Mesenchymal stem cell (in vitro differentiated cells and primary cell): ENCODE results near the gene MRO.

Experiments used
- DNase-seq: peaks from one replicate; pipeline ENCODE4 v3.0.0-alpha.2; 2013
- H2AFZ ChIP-seq: one replicate; pipeline ENCODE4 v1.6.1; 2013; ENCODE audit warnings: low read depth, mild to moderate bottlenecking, control low read depth, inconsistent platforms, low read length, moderate library complexity
- H2AK5ac ChIP-seq: 2 replicates; pipeline ENCODE4 v1.6.1; 2013; ENCODE audit warnings: low read length, moderate library complexity, mild to moderate bottlenecking, inconsistent platforms; ENCODE audit not compliant: severe bottlenecking
- H2BK120ac ChIP-seq: one replicate; pipeline ENCODE4 v1.6.1; 2013; ENCODE audit warnings: low read depth, mild to moderate bottlenecking, inconsistent platforms, low read length, moderate library complexity
- H2BK12ac ChIP-seq, 2 experiments: one replicate each; pipeline ENCODE4 v1.6.1; 2013; ENCODE audit warnings: inconsistent platforms in 2 of 2, low read length in 2 of 2, mild to moderate bottlenecking in 2 of 2, moderate library complexity in 2 of 2, control low read depth in 1 of 2
- H2BK15ac ChIP-seq: one replicate; pipeline ENCODE4 v1.6.1; 2013; ENCODE audit warnings: mild to moderate bottlenecking, low read depth, inconsistent platforms; ENCODE audit not compliant: poor library complexity, severe bottlenecking
- H2BK5ac ChIP-seq: 2 replicates; pipeline ENCODE4 v1.6.1; 2013; ENCODE audit warnings: low read depth, mild to moderate bottlenecking, low read length, control low read depth, inconsistent platforms; ENCODE audit not compliant: poor library complexity, severe bottlenecking
- H3K14ac ChIP-seq, 2 experiments: one replicate each; pipeline ENCODE4 v1.6.1; 2013; ENCODE audit warnings: inconsistent platforms in 2 of 2, low read length in 2 of 2, control low read depth in 1 of 2, mild to moderate bottlenecking in 1 of 2, moderate library complexity in 1 of 2
- H3K18ac ChIP-seq, 2 experiments: one replicate each; pipeline ENCODE4 v1.6.1; 2013; ENCODE audit warnings: inconsistent platforms in 2 of 2, low read length in 2 of 2, control low read depth in 1 of 2, low read depth in 1 of 2, mild to moderate bottlenecking in 1 of 2
- H3K23ac ChIP-seq, 2 experiments: one replicate each; pipeline ENCODE4 v1.6.1; 2013; ENCODE audit warnings: inconsistent platforms in 2 of 2, low read length in 2 of 2, mild to moderate bottlenecking in 2 of 2, moderate library complexity in 2 of 2, control low read depth in 1 of 2
- H3K27ac ChIP-seq: 2 replicates; pipeline ENCODE4 v1.5.1; 2013; ENCODE audit warnings: mild to moderate bottlenecking, moderate library complexity, low read length, control low read depth, inconsistent platforms; ENCODE audit not compliant: poor library complexity, severe bottlenecking
- H3K27me3 ChIP-seq, 2 experiments: 2 replicates each; pipeline versions ENCODE4 v1.6.1 to v1.7.0; 2013; ENCODE audit warnings: low read length in 2 of 2, mild to moderate bottlenecking in 2 of 2, moderate library complexity in 2 of 2, control low read depth in 1 of 2, inconsistent platforms in 1 of 2; ENCODE audit not compliant: control insufficient read depth in 1 of 2, insufficient read depth in 1 of 2
- H3K36me3 ChIP-seq, 2 experiments: 2 replicates each; pipeline versions ENCODE4 v1.6.1 to v1.7.0; 2013; ENCODE audit warnings: low read length in 2 of 2, control low read depth in 1 of 2, inconsistent platforms in 1 of 2, low read depth in 1 of 2, mild to moderate bottlenecking in 1 of 2; ENCODE audit not compliant: insufficient read depth in 2 of 2, control insufficient read depth in 1 of 2
- H3K4ac ChIP-seq, 2 experiments: one replicate each; pipeline ENCODE4 v1.6.1; 2013; ENCODE audit warnings: inconsistent platforms in 2 of 2, low read length in 2 of 2, mild to moderate bottlenecking in 2 of 2, moderate library complexity in 2 of 2, control low read depth in 1 of 2, low read depth in 1 of 2
- H3K4me1 ChIP-seq: 2 replicates; pipeline ENCODE4 v1.6.1; 2013; ENCODE audit warnings: low read depth, low read length, control low read depth; ENCODE audit not compliant: control insufficient read depth, insufficient read depth
- H3K4me2 ChIP-seq: 2 replicates; pipeline ENCODE4 v1.6.1; 2013; ENCODE audit warnings: low read length, mild to moderate bottlenecking, inconsistent platforms; ENCODE audit not compliant: poor library complexity, severe bottlenecking
- H3K4me3 ChIP-seq, 2 experiments: 2 replicates each; pipeline versions ENCODE4 v1.5.1 to v1.7.0; 2013; ENCODE audit warnings: low read length in 2 of 2, mild to moderate bottlenecking in 2 of 2, control low read depth in 1 of 2, low read depth in 1 of 2; ENCODE audit not compliant: insufficient read depth in 1 of 2
- H3K79me1 ChIP-seq: replicated peaks from 2 replicates; pipeline ENCODE4 v1.6.1; 2013; ENCODE audit warnings: mild to moderate bottlenecking, control low read depth, low read length, inconsistent platforms; ENCODE audit not compliant: poor library complexity, severe bottlenecking
- H3K9ac ChIP-seq: 2 replicates; pipeline ENCODE4 v1.7.0; 2013; ENCODE audit warnings: mild to moderate bottlenecking, low read length, moderate library complexity
- H3K9me3 ChIP-seq: 2 replicates; pipeline ENCODE4 v1.7.0; 2013; ENCODE audit warnings: mild to moderate bottlenecking, low read length; ENCODE audit not compliant: control insufficient read depth
- H4K8ac ChIP-seq: one replicate; pipeline ENCODE4 v1.6.1; 2013; ENCODE audit warnings: inconsistent platforms, mild to moderate bottlenecking, low read length, moderate library complexity
- H4K91ac ChIP-seq: one replicate; pipeline ENCODE4 v1.6.1; 2013; ENCODE audit warnings: mild to moderate bottlenecking, low read length, inconsistent platforms
- WGBS: methylation state at CpG from one replicate; pipeline ENCODE4 v1.1.7; 2013; ENCODE audit warnings: mixed read lengths; 5-methylcytosine and 5-hydroxymethylcytosine counted together

Gene MRO

DNA sequence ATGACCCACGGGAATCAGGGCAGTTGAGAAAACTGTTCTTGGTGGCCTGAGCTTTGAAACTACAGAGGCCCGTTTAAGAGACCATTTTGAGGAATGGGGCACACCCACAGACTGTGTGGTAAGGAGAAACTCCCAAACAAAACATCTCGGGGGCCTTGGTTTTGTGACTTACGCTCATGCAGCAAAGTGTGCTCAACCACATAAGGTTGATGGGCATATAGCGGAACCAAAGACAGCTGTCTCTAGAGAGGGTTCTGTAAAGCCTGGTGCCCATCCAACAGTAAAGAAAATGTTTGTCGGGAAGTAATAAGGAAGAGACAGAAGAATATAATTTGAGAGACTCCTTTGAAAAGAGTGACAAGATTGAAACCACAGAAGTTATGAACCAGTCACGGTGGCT is 5.4 kb downstream of the MRO start:
- no peak overlapping the region for H3K27ac ChIP-seq
- no peak overlapping the region for H4K8ac ChIP-seq
- H3K4me3 ChIP-seq: no peak overlapping the region
- H3K14ac ChIP-seq: no peak overlapping the region
- no peak for DNase-seq
- no peak overlapping the region for H2BK12ac ChIP-seq
- no peaks in the 10 kb centered on the region for H3K79me1 ChIP-seq
- no peak overlapping the region for H3K23ac ChIP-seq
- no peaks in the 10 kb centered on the region for H3K27me3 ChIP-seq
- no peak overlapping the region for H3K4me2 ChIP-seq
- WGBS: 87% methylated on average over 7 of the region's 7 CpGs
- no peak overlapping the region for H2BK5ac ChIP-seq
- H3K9me3 ChIP-seq: no peaks in the 10 kb centered on the region
- H3K4ac ChIP-seq: no peak overlapping the region
- no peak overlapping the region for H2BK120ac ChIP-seq
- H2AK5ac ChIP-seq: no peak overlapping the region
- no peak overlapping the region for H2AFZ ChIP-seq
- H4K91ac ChIP-seq: no peak overlapping the region
- peaks cover 6% of the 10 kb centered on the region for H3K4me1 ChIP-seq
- H3K36me3 ChIP-seq: no peaks in the 10 kb centered on the region
- H3K9ac ChIP-seq: no peak overlapping the region
- no peak overlapping the region for H2BK15ac ChIP-seq
- H3K18ac ChIP-seq: no peak overlapping the region

DNA sequence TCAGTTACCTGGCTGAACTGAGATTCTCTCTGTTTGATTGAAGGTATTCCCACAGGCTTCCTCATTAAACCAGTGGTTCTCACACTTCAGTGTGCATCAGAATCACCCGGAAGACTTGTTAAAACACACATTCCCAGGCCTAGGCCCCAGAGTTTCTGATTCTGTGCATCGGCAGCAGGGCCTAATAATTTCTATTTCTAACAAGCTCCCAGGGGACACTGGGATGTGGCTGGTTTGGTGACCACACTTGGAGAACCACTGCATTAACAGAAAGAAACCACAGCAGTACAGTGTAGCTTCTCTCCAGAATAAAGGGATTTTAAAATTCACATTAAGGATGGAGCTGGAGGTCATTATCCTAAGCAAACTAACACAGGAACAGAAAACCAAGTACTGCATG is 6.5 kb downstream of the MRO start:
- no peak overlapping the region for H2AFZ ChIP-seq
- no peak overlapping the region for H2BK5ac ChIP-seq
- WGBS: 98% methylated on average over 2 of the region's 2 CpGs
- H3K4me2 ChIP-seq: no peak overlapping the region
- H4K91ac ChIP-seq: no peak overlapping the region
- H3K27me3 ChIP-seq: no peaks in the 10 kb centered on the region
- no peaks in the 10 kb centered on the region for H3K9me3 ChIP-seq
- peaks cover 4% of the 10 kb centered on the region for H3K4me1 ChIP-seq
- H3K79me1 ChIP-seq: no peaks in the 10 kb centered on the region
- H2BK120ac ChIP-seq: no peak overlapping the region
- H3K36me3 ChIP-seq: no peaks in the 10 kb centered on the region
- H3K23ac ChIP-seq: no peak overlapping the region
- H2AK5ac ChIP-seq: no peak overlapping the region
- no peak for DNase-seq
- H2BK15ac ChIP-seq: no peak overlapping the region
- no peak overlapping the region for H3K18ac ChIP-seq
- H3K27ac ChIP-seq: no peak overlapping the region
- H3K4me3 ChIP-seq: no peak overlapping the region
- no peak overlapping the region for H2BK12ac ChIP-seq
- H4K8ac ChIP-seq: no peak overlapping the region
- H3K9ac ChIP-seq: no peak overlapping the region
- H3K4ac ChIP-seq: no peak overlapping the region
- H3K14ac ChIP-seq: no peak overlapping the region

DNA sequence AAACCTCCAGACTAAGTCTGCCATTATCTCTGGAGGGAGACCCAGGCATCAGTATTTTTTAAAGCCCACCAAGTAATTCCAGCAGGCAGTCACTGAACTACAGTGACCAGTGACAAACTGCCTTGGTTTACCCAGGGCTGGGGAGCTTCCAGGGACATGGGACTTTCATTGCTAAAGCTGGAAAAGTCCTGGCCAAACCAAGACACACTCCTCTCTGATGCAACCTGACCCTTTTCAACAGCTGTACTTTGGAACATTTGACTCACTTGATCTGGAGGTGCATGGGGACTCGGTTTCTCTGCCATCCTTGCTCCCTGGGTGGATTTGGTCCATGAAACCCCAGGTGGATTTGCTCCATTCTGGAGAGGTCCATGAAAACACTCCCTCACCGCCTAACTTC is 7.0 kb downstream of the MRO start:
- peaks cover 4% of the 10 kb centered on the region for H3K4me1 ChIP-seq
- no peak overlapping the region for H3K4me2 ChIP-seq
- H3K23ac ChIP-seq: no peak overlapping the region
- H3K27me3 ChIP-seq: no peaks in the 10 kb centered on the region
- no peak overlapping the region for H2BK12ac ChIP-seq
- no peak for DNase-seq
- H3K36me3 ChIP-seq: no peaks in the 10 kb centered on the region
- WGBS: 64% methylated on average over 2 of the region's 2 CpGs
- H3K9ac ChIP-seq: no peak overlapping the region
- H2BK5ac ChIP-seq: no peak overlapping the region
- no peak overlapping the region for H3K4me3 ChIP-seq
- H2AFZ ChIP-seq: no peak overlapping the region
- H2AK5ac ChIP-seq: no peak overlapping the region
- no peak overlapping the region for H3K27ac ChIP-seq
- H3K9me3 ChIP-seq: no peaks in the 10 kb centered on the region
- no peak overlapping the region for H3K4ac ChIP-seq
- no peak overlapping the region for H4K91ac ChIP-seq
- no peak overlapping the region for H4K8ac ChIP-seq
- H3K18ac ChIP-seq: no peak overlapping the region
- H3K79me1 ChIP-seq: no peaks in the 10 kb centered on the region
- H2BK120ac ChIP-seq: no peak overlapping the region
- H2BK15ac ChIP-seq: no peak overlapping the region
- H3K14ac ChIP-seq: no peak overlapping the region

DNA sequence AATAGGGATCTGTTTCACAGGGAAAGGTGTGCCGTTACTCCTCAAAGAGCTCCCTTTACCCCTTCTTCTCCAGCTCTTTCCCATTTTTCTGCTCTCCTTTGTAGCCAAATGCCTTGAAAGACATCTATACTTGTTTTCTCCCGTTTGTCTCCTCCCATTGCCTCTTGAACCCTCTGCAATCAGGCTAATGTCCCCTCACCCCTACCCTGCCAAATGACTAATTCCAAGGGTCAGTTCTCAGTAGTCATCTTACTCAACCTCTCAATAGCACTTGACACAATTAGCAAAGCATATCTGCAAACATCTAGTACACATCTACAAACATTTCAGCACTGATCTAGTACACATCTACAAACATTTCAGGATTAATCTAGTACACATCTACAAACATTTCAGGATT is 12.6 kb downstream of the MRO start:
- no peak overlapping the region for H2AFZ ChIP-seq
- H2AK5ac ChIP-seq: no peak overlapping the region
- no peak overlapping the region for H2BK15ac ChIP-seq
- no peak overlapping the region for H3K4me2 ChIP-seq
- no peak overlapping the region for H3K4ac ChIP-seq
- H2BK5ac ChIP-seq: no peak overlapping the region
- no peak overlapping the region for H3K18ac ChIP-seq
- no peak overlapping the region for H4K91ac ChIP-seq
- H2BK120ac ChIP-seq: no peak overlapping the region
- H3K23ac ChIP-seq: no peak overlapping the region
- H3K36me3 ChIP-seq: no peaks in the 10 kb centered on the region
- no peak overlapping the region for H3K9ac ChIP-seq
- no peak overlapping the region for H2BK12ac ChIP-seq
- H3K79me1 ChIP-seq: no peaks in the 10 kb centered on the region
- no peak overlapping the region for H3K14ac ChIP-seq
- H3K27me3 ChIP-seq: peaks cover 13 to 20% of the 10 kb centered on the region in 2 experiments
- H3K4me3 ChIP-seq: no peak overlapping the region
- no peaks in the 10 kb centered on the region for H3K4me1 ChIP-seq
- H3K27ac ChIP-seq: no peak overlapping the region
- no peak for DNase-seq
- no peaks in the 10 kb centered on the region for H3K9me3 ChIP-seq
- 80% methylated on average over 2 of the region's 2 CpGs for WGBS
- no peak overlapping the region for H4K8ac ChIP-seq
